T1000 (cell line): ENCODE data around the gene CFAP221.
"Not testable (repeated sequence)": the region's sequence is repeated elsewhere in the genome, so short reads cannot be mapped to it uniquely, and the experiment has no call there.

Source experiments
- DNase-seq: peaks from one replicate; lab custom pipeline; 2025; ENCODE audit warnings: mixed read lengths; lab: John Stamatoyannopoulos, UW

Gene CFAP221

DNA sequence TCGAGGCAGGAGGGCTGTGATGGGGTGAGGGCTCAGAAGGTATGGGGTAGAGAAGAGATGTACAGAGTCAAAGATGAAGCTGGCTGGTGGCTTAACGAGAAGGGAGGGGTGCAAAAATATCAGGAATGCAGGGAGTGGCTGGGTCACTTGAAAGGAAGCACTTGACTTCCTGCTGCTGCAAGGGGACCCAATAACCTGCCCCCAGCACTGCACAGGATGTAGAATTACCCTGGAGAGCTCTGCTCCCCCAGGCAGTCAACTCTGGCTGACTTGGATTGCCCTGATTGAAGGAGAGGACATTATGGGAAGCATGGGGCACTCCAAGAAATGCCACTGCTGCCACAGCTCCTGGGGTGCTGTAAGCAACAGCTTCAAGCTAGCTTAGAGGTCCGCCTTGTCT, 41.8 kb downstream of the CFAP221 start:
- DNase-seq: no peak

DNA sequence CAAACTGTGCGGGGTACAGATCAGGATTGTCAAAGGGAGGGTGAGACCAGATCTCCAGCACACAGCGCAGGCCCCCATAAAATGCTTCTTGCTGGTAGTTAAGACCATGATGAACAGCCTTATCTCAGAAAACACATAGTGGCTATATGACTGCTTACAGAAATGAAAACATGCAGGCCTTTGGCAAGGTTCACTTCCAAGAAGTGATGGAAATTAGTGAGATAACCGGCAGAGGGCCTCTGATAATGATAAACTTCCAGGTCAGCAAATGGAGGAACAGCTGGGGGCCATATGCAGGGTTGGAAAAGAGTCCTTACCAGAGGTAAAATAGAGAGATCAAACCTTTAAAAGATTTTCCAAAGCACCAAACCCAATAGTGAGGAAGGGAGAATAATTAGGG, 46.6 kb downstream of the CFAP221 start:
- no peak for DNase-seq

DNA sequence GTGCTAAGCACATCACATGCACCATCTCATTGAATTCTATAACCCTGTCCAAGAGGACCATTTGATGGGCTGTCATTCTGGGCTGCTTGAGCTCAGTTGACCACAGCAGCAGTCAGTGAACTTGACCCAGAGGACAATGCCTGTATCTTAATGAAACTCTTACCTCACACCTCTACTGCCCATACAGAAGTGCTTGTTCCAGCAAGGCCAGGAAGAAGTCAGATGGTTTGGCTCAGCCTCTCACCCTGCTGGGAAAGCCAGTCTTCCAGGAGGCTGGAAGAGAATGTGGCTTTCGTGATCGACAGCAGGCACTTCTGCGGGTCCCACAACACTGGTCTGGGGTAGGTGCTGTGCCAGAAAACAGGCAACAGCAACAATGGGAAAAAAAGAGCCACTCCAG, 47.3 kb downstream of the CFAP221 start:
- DNase-seq: no peak

DNA sequence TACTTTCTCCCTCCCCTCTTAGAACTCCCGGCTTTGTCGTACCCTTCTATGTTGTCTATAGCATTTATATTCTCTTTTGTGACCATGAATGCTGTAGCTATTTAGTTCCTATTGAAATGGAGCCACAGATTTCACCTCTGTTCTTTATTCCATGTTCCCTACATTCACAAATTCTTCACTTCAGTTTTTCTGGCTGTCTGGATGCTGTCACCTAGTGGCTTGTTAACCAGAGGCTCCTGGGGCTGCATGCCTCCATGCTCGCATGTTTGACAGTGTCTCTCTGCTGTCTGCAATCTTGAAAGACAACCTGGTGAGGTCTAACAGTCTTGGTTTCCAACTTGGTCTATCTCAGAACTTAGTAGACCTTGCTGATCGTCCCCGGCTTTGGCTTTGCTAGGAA, 48.2 kb downstream of the CFAP221 start:
- DNase-seq: no peak

DNA sequence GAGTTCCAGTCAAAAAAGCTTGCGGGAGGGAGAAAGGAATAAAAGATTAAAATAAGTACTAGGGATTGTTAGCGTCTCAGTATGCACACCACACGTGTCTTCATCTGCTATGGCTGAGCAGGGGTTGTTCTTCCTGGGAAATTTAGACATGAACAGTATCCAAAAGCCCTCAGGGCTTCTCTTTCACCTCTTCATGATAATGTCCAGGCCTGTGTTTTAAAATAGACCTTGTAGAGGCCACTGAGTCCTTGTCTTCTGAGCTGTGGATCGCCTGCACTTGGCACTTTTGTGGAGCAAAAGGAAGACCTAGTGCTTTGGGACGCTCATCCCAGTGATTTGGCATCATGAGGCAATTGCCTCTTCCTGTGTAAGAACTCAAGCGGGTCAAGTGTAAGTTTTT, 52.4 kb downstream of the CFAP221 start:
- no peak for DNase-seq

DNA sequence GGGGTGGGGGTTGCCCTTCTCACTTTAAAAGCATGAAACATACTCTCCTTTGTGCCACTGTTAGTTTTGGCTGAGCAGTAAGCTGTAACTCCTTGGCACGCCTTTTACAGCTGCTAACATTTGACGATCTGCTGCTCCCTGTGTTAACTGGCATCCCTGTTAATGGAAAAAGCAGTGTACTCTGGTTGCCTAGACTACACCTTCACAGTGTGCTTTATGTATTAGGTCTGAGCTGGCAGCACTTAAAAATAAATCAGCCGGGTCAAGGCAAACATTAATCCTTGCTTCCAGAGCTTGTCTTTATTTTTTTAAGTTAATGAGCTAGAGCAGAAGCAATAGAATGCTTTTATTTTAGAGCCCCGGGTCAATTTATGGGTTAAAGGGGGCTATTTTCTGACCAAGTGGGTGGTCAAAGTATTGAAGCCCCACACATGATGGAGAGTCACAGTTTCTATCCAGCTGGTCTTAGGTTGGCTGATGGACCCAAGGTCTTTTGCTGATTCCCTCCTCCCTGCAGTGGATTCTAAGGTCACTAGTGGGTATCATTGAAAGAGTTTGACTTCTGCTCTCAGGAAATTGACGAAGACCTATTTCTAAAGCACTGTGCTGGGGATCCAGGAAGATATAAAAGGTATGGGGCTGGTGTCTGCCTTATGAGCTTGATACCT, 54.5 kb downstream of the CFAP221 start:
- no peak for DNase-seq

DNA sequence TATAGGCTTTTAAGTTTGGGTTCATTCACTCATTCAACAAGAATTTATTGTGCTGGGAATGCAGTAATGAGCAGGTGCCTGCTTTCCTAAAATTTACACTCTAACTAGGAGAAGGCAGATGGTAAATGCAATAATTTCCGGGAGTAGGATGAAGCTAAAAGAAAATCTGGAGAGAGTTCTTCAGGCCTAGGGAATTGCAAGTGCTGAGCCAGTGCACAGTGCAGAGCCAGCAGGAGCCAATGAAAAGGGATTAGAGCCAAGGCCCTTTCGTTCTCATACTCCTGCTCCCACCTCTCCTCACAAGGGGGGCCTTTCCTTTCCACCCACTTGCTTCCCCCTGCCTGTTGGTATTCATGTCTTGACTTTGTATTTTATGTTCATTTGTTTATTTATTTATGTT, 55.1 kb downstream of the CFAP221 start:
- DNase-seq: no peak

DNA sequence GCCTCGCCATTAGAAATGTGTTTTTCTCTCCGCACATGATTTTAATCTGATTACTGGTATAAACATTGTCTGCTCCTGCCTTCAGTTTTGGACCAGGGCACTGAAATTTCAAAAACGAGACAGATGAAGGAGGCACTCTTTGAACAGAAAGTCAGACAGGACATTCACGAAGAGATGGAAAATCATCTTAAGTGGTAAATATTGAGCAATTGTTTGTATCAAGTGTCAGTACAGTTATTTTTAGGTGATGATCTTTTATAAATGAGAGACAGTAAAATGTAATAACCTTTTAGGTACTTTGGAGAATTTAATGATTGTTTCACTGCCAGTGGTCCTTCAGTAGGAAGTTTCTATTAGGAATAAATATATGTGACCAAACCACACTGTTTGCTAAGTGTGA, 60.8 kb downstream of the CFAP221 start:
- no peak for DNase-seq

DNA sequence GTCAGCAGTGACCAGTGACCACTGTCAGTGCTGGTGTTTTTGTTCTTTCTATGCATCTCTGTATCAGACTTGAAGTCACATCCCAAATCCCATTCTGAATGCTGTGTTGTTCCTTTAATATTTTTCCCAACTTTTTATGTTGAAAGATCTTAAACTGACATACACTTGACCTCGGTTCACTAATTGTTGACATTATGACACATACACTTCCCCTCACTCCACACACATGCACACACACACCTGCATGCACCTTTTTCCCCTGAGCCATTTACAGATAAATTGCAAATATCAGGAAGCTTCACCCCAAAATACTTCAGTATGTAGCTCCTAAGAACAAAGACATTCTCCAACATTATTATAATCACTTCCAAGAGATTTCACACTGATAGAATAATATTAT, 62.4 kb downstream of the CFAP221 start:
- no peak for DNase-seq

DNA sequence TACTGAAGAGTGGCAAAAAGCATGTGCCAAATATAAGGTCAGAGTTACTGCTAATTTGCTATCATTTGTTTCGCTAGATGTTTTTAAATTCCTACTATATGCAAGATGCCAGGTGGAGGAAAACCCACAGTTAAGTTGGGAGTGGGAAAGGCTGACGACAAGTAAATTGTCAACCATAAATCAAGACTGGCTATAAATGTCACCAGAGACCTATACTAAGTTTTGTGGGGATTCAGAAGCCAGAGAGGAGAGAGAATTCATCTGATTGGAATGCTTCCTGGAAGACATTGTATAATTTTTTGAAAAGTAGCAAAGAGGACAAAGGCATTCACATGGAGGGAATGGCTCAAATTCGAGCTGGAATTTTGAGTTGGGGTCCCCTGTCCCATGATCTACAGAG, 64.3 kb downstream of the CFAP221 start:
- DNase-seq: no peak

DNA sequence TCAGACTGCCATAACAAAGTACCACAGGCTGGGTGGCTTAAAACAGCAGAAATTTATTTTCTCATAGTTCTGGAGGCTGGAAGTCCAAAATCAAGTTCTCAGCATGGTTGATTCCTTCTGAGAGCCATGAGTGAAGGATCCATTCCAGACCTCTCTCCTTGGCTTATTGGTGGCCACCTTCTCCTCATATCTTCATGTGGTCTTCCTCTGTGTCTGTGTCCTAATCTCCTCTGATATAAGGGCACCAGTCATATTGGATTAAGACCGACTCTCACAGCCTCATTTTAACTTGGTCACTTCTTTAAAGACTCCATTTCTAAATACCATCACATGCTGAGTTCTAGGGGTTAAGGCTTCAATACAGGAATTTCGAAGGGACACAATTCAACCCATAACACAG, 65.1 kb downstream of the CFAP221 start:
- no peak for DNase-seq

DNA sequence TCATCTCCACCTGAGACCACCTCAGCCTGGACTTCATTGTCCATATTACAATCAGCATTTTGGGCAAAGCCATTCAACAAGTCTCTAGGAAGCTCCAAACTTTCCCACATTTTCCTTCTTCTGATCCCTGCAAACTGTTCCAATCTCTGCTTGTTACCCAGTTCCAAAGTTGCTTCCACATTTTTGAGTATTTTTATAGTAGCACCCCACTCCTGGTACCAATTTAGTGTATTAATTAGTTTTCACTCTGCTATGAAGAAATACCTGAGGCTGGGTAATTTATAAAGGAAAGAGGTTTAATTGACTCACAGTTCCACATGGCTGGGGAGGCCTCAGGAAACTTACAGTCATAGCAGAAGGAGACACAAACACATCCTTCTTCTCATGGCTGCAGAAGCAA, 69.9 kb downstream of the CFAP221 start:
- DNase-seq: not testable (repeated sequence)

DNA sequence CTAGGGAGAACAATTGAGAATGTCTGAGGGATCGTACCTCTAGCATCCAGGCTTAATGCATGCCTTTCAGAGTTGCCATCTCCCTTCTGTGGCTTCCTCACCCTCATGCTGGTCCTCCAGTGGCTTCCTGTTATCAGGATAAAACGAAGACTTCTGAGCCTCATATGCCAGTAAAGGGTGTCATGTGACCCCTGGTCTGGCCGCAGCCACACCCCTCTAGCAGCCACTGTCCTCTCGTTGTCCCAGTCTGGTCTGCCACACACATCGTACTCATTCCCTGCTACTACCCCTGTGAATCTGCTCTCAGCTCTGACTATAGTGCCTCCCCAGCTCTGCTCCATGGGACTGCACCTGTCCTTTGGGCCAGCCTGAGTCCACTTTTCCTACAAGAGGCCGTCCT, 72.2 kb downstream of the CFAP221 start:
- DNase-seq: no peak

DNA sequence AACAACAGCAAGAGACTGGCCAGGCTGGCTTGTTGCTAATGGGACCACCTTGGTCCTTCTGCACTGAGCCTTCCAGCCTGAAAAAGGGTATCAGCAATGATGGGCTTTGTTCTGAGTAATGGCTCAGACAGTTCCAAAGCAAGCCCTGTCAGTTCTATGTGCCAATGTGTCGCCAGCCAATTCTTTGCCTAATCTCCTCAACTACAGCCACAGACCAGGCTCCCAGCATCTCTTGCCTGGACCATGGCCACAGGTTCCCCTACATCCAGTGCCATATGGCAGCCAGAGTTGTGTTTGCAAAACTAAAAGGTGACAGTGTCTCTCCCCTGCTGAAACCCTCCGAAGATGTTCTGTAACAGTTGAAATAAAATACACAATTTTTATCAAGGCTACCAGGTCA, 73.2 kb downstream of the CFAP221 start:
- DNase-seq: no peak

DNA sequence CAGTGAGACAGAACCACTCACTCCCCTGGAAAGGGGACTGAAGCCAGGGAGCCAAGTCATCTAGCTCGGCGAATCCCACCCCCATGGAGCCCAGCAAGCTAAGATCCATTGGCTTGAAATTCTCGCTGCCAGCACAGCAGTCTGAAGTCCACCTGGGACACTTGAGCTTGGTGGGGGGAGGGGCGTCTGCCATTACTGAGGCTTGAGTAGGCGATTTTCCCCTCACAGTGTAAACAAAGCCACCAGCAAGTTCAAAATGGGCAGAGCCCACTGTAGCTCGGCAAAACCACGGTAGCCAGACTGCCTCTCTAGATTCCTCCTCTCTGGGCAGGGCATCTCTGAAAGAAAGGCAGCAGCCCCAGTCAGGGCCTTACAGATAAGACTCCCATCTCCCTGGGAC, 74.5 kb downstream of the CFAP221 start:
- DNase-seq: not testable (repeated sequence)

DNA sequence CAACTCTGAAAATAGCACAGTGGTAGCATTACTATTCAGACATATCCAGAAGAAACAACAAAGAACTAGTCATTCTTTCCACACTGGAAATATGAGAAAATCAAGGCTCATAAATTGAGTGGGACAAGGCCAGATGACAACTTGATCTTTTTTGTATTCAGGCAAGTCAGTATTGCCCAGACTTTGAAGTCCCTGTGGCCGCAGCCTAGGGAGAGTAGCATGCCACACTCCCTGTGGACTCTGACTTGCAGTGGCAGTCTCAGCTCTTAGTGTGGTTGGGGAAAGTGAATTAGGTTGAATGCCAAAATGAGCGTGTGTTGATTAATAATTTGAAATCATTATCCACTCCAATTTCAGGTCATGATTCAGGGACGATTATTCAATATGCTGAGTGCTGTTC, 81.0 kb downstream of the CFAP221 start:
- no peak for DNase-seq

DNA sequence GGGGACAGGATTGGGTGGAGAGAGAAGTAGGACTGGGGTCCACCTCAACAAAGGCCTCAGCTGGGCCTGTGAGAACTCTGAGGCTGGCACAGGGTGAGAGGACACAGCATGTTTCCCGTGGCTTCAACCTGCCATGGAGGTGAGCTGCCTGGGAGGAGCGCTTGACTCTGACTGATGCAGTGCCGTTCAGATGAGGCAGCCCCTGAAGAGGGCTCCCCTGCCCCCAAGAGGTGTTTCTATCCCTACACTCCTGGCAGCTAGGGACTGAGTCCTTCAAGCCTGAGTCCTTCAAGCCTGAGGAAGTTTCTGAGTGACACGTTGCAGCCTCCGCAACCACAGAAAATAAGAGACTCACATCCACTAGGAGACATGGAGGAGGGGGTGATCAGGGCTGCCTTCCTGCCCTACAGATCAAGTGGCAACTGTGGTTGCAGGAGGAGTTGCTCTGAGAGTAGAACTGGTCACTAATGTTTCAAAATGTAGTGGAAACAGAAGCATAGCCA, 85.1 kb downstream of the CFAP221 start:
- DNase-seq: no peak

DNA sequence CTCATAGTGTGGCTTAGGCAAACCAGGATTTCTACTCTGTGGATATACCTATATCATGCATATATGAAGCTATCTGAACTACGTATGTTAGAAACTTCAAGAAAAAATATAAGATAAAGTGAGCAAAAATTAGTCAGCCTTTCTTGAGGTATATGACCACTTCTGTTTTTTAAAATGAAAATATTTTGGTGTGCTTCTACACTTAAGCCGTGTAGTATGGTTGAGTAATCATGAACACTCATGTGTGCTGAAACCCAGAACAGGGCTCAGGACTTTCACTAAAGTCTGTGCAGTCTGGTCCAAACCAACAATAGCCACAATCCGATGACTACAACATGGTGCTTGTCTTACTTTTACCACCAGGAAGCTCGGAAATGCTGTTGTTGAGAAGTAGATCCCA, 85.9 kb downstream of the CFAP221 start:
- DNase-seq: no peak

DNA sequence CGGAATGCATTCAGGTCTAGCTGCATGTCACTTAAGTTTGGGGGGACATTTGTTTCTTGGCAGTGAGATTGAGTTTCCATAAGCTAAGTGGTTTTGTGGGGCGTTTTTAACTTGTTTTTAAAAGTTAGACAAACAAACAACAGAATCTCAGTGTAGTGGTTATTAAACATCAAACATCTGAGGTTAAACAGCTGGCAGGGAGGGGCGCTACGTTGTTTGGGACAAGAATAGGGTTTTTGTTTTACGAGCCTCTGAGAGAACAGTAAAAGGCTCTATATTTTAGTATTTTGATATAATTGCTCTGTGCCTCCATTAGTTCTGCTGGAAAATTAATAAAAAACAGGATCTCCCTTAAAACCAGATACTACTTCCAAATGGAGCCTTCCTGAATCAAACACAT, 93.1 kb downstream of the CFAP221 start:
- no peak for DNase-seq

DNA sequence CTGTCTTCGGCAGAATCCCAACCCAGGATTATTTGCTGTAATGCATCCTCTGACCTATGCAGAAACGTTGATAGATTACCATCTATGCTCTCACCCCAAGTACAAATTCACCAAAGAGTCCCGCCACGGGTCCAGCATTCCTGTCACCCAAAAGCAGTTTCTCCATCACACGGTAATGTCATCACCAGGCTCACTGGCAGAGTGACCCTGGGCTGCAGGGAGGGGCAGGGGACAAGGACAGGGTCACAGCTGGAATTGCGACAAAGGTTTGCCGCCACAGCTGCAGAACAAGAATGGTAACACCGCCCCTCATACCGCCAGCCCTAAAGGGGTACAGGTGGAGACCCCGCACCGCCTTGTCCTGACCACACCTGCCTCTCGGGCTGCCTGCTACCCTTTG, 94.0 kb downstream of the CFAP221 start:
- DNase-seq: no peak

DNA sequence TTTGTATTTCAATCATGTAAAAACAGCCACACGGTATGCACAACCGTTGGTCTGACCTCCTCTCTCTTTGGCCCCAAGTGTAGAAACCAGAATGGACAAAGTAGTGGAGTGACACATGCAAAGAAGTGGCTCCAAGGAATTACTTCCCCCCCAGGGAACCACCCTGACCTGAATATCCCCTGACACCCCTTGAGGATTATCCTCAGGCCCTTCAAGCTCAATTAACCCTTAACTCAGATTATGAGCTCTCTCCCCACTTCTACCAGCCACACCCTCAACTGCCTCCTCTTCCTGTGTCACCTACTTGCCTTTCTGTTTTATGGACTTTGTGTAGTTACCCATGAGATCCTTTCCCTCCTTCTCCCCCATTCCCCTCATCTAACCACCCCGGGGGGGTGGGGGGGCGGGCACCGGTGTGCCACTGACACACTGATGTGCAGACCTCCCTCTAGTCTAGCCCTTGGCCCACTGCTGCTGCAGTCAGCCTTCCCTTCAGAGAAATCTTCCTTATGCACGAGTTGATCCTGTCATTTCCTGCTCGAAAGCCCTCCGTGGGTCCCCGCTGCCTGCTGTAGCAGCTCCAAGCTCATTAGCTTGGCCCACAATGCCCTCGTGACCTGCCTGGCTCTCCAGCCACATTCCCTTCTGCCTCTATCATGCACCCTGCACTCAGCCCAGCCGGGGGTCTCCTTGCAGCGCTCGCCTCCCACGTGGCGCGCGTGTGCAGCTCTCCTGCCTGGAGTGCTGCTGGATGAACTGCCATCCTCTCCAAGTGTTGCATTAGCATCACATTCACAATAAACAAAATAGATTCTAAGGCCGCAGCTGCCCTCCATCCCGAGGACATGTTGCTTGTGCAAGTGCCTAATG, 94.7 kb downstream of the CFAP221 start:
- DNase-seq: no peak

DNA sequence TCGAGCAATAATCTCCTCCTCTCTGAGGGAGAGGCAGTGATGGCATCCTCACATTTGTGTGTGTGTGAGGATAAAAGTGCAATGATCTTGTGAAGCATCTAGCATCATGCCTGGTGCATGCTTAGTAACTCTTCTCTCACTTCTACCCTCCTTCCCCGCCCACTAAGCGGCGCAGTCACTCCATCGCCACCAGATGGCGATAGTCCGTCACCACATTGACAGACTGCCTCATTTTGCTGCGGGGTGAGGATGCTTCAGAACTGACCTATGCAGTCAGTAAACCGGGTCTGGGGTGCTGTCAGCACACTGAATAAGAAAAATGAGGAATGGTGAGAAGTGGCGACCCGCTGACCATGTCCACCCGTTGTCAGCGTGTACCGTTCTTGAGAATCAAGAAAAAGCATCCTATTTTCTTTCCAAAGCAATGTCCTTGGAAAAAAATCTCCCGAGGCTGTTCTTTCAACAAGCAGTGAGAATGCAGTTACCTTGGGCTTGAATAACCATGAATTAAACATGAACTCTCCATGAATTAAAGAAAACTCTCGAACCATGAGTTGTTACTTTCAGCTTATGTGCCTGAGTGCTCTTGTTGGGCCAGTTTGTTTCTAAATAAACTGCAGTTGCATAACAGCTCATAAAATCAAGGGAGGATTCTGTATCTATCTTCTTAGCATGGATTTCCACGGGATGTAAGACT, 97.5 kb downstream of the CFAP221 start:
- DNase-seq: peak; percentile 18

DNA sequence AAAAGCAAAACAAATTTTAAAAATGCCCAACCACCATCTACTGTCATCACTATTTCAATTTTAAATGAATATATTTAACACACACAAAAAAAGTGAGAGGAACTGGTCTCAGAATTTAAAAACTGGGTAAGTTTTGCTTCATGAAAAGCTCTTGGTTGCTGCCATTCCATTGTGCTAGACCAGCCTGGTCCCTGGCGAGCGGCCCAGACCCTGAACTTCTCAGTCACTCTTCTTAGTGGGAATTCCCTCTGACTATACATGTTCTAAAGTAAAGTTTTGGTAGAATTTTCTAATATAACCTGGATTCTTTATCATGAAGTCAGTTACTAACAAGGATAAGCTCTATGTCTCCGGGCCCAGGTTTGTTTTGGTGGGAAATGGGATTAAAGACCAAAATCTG, 99.9 kb downstream of the CFAP221 start:
- DNase-seq: no peak
